HepG2 (cell line): Measurements from ENCODE around the gene GPSM1. TPM values are rescaled to one million over a fixed set of nuclear protein-coding genes. Genes with fewer than 3 reads are reported as not detected.
A peak's percentile ranks its signal among the peaks of the same experiment; 100 is the strongest.

Experiments used
- ARNT ChIP-seq: fragments of 450-650 bp; IDR thresholded peaks from 2 replicates; pipeline ENCODE4 v1.6.1; 2017
- ATF7 ChIP-seq, 2 experiments: fragments of 450-650 bp in 1 of 2; sonication (generic) in 1 of 2; formaldehyde crosslinking in 1 of 2; IDR thresholded peaks; 2 replicates each; pipeline versions ENCODE4 v1.4.0 to v1.6.1; 2016 to 2020; ENCODE audit warnings: antibody characterized with exemption in 1 of 2, mild to moderate bottlenecking in 1 of 2, missing genetic modification reagents in 1 of 2
- HNF1A ChIP-seq, 2 experiments: sonication (generic) in 1 of 2; formaldehyde crosslinking in 1 of 2; IDR thresholded peaks; 2 replicates each; pipeline versions ENCODE4 v1.4.0 to v1.6.1; 2016 to 2020; ENCODE audit warnings: borderline replicate concordance in 1 of 2, low read depth in 1 of 2, mild to moderate bottlenecking in 1 of 2, missing genetic modification reagents in 1 of 2
- REXO4 ChIP-seq: sonication (generic); formaldehyde crosslinking; IDR thresholded peaks from 2 replicates; pipeline ENCODE4 v1.8.0; 2022; ENCODE audit warnings: missing genetic modification reagents, mild to moderate bottlenecking, borderline replicate concordance
- TFAP4 ChIP-seq: sonication (generic); IDR thresholded peaks from 2 replicates; pipeline ENCODE4 v1.6.1; 2016; ENCODE audit warnings: low read depth, borderline replicate concordance
- ZFYVE20 ChIP-seq: sonication (generic); formaldehyde crosslinking; IDR thresholded peaks from 2 replicates; pipeline ENCODE4 v1.8.0; 2023; ENCODE audit warnings: low read depth, mild to moderate bottlenecking, moderate library complexity, missing genetic modification reagents, borderline replicate concordance
- ZNF646 ChIP-seq: sonication (generic); formaldehyde crosslinking; IDR thresholded peaks from 2 replicates; pipeline ENCODE4 v1.9.0; 2021; ENCODE audit warnings: mild to moderate bottlenecking, missing genetic modification reagents
- ZNF709 ChIP-seq: sonication (generic); formaldehyde crosslinking; IDR thresholded peaks from 2 replicates; pipeline ENCODE4 v1.5.0; 2020; ENCODE audit warnings: mild to moderate bottlenecking, missing genetic modification reagents
- polyA plus RNA-seq, 8 experiments: library from polyadenylated mRNA; depleted of rRNA in 3 of 8; stranded (reverse) in 7 of 8; unstranded in 1 of 8; fragments of >200 nt; fragmentation: Illumina TruSeq in 4 of 8; extraction: Trizol in 4 of 8; gene quantifications; 2 replicates each; pipeline versions ENCODE4 v1.2.1 to v1.2.3, GENCODE V29; 2011 to 2016; ENCODE audit warnings: low read depth in 4 of 8, missing spikeins in 1 of 8, mixed read lengths in 1 of 8; ENCODE audit not compliant: insufficient read depth in 1 of 8
- total RNA-seq, 5 experiments: library from RNA; depleted of rRNA; stranded (reverse); fragments of >200 nt; fragmentation: Illumina TruSeq; extraction: Trizol; gene quantifications; 2 replicates each; pipeline ENCODE4 v1.2.3, GENCODE V29; 2016; ENCODE audit warnings: low read depth in 1 of 5
- TF ChIP-seq, protein P1 (sequence below): sonication (generic); formaldehyde crosslinking; IDR thresholded peaks from 2 replicates; pipeline ENCODE4 v1.5.0; 2020; ENCODE audit warnings: missing genetic modification reagents
- TF ChIP-seq, protein P2 (sequence below): sonication (generic); formaldehyde crosslinking; IDR thresholded peaks from 2 replicates; pipeline ENCODE4 v1.5.0; 2020; ENCODE audit warnings: missing genetic modification reagents, mild to moderate bottlenecking, borderline replicate concordance

GPSM1 gene
- total and polyA plus RNA-seq, 2 of the 13 experiments (the other 11 are each of a cell fraction or from before 2014, with no cell fraction given), result 1.0 to 2.4 TPM

- TF ChIP-seq HNF1A (IDR thresholded peaks at IDR 0.05; ENCODE audit: low read depth), result no peak
- TF ChIP-seq HNF1A (CRISPR knock-in tag; IDR thresholded peaks at IDR 0.05; ENCODE audit: borderline replicate concordance), result no peak
- no peak for TF ChIP-seq TFAP4
- no peak for TF ChIP-seq ZNF709 (CRISPR knock-in tag)
- peak; percentile 85 for TF ChIP-seq ZNF646 (CRISPR knock-in tag)
- TF ChIP-seq REXO4 (CRISPR knock-in tag), result no peak
- 0 out of 2 replicates have a peak, but pooled peaks have one; percentile 8 for TF ChIP-seq ATF7 (IDR thresholded peaks at IDR 0.05)
- no peak for TF ChIP-seq ATF7 (CRISPR knock-in tag; IDR thresholded peaks at IDR 0.05)
- TF ChIP-seq, protein P1, sequence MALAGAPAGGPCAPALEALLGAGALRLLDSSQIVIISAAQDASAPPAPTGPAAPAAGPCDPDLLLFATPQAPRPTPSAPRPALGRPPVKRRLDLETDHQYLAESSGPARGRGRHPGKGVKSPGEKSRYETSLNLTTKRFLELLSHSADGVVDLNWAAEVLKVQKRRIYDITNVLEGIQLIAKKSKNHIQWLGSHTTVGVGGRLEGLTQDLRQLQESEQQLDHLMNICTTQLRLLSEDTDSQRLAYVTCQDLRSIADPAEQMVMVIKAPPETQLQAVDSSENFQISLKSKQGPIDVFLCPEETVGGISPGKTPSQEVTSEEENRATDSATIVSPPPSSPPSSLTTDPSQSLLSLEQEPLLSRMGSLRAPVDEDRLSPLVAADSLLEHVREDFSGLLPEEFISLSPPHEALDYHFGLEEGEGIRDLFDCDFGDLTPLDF (CRISPR knock-in tag), result no peak
- TF ChIP-seq, protein P2, sequence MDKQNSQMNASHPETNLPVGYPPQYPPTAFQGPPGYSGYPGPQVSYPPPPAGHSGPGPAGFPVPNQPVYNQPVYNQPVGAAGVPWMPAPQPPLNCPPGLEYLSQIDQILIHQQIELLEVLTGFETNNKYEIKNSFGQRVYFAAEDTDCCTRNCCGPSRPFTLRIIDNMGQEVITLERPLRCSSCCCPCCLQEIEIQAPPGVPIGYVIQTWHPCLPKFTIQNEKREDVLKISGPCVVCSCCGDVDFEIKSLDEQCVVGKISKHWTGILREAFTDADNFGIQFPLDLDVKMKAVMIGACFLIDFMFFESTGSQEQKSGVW (CRISPR knock-in tag), result no peak
- no peak for TF ChIP-seq ZFYVE20 (CRISPR knock-in tag)
- TF ChIP-seq ARNT, result no peak
- TF ChIP-seq, all 625 proteins: peak for 4
These were observed 18.7 kb upstream of the GPSM1 start (continued) for GRCh38 chr9:136308702-136309053.
